Keratinocyte (primary cell): ENCODE data around the gene RNF151. TPM values are rescaled to one million over a fixed set of nuclear protein-coding genes. Genes with fewer than 3 reads are reported as not detected.

Experiments
- DNase-seq: peaks from one replicate; pipeline ENCODE4 v3.0.0-alpha.2; 2011; ENCODE audit warnings: low read depth, missing footprints, low spot score
- FAIRE-seq: peaks from 2 replicates; lab custom pipeline; 2011; peaks lifted over from hg19 to GRCh38; lab: Jason Lieb, UNC
- H2AFZ ChIP-seq: 2 replicates; pipeline ENCODE4 v1.6.0; 2012; ENCODE audit warnings: low read length, control low read depth, inconsistent platforms; ENCODE audit not compliant: control insufficient read depth
- H3K27ac ChIP-seq: 2 replicates; pipeline ENCODE4 v1.5.1; 2011; ENCODE audit warnings: low read length; ENCODE audit not compliant: control insufficient read depth, insufficient read depth
- H3K27me3 ChIP-seq: 3 replicates; pipeline ENCODE4 v1.6.0; 2011; ENCODE audit warnings: low read length; ENCODE audit not compliant: control insufficient read depth, insufficient read depth; ENCODE audit errors: extremely low read depth
- H3K36me3 ChIP-seq, 2 experiments: 2 replicates in 1 of 2; 3 replicates in 1 of 2; pipeline ENCODE4 v1.5.1; 2011; ENCODE audit warnings: low read length in 2 of 2, mild to moderate bottlenecking in 1 of 2; ENCODE audit not compliant: control insufficient read depth in 2 of 2, insufficient read depth in 2 of 2; ENCODE audit errors: extremely low read depth in 1 of 2
- H3K4me1 ChIP-seq: 3 replicates; pipeline ENCODE4 v1.5.1; 2011; ENCODE audit warnings: low read length; ENCODE audit not compliant: control insufficient read depth, insufficient read depth; ENCODE audit errors: extremely low read depth
- H3K4me2 ChIP-seq: 3 replicates; pipeline ENCODE4 v1.6.0; 2011; ENCODE audit warnings: low read depth, low read length; ENCODE audit not compliant: control insufficient read depth, insufficient read depth; ENCODE audit errors: extremely low read depth
- H3K4me3 ChIP-seq, 3 experiments: fragments of 200-600 bp in 1 of 3; sonication (generic) in 1 of 3; 2 replicates in 2 of 3; 3 replicates in 1 of 3; pipeline ENCODE4 v1.5.1; 2011 to 2016; ENCODE audit warnings: low read length in 3 of 3, mild to moderate bottlenecking in 3 of 3, control low read depth in 2 of 3, inconsistent platforms in 1 of 3, low read depth in 1 of 3, mixed read lengths in 1 of 3, mixed run types in 1 of 3, moderate library complexity in 1 of 3; ENCODE audit not compliant: control insufficient read depth in 2 of 3, insufficient read depth in 2 of 3; ENCODE audit errors: extremely low read depth in 1 of 3
- H3K79me2 ChIP-seq: 2 replicates; pipeline ENCODE4 v1.6.0; 2012; ENCODE audit warnings: low read length; ENCODE audit not compliant: control insufficient read depth, insufficient read depth
- H3K9ac ChIP-seq: 3 replicates; pipeline ENCODE4 v1.6.0; 2011; ENCODE audit warnings: low read length; ENCODE audit not compliant: control insufficient read depth, insufficient read depth; ENCODE audit errors: extremely low read depth
- H3K9me1 ChIP-seq: 3 replicates; pipeline ENCODE4 v1.6.0; 2011; ENCODE audit warnings: low read length; ENCODE audit not compliant: control insufficient read depth, insufficient read depth; ENCODE audit errors: extremely low read depth
- H3K9me3 ChIP-seq: 2 replicates; pipeline ENCODE4 v1.5.1; 2012; ENCODE audit warnings: low read depth, low read length; ENCODE audit not compliant: control insufficient read depth
- H4K20me1 ChIP-seq: 3 replicates; pipeline ENCODE4 v1.6.0; 2011; ENCODE audit warnings: low read length; ENCODE audit not compliant: control insufficient read depth, insufficient read depth; ENCODE audit errors: extremely low read depth
- EZH2 ChIP-seq: IDR thresholded peaks from one replicate; pipeline ENCODE4 v1.6.1; 2012; ENCODE audit warnings: inconsistent platforms, mild to moderate bottlenecking, low read length, moderate library complexity
- dilution Hi-C: fragments of 300-500 bp; cut with MboI; formaldehyde crosslinking; loops from one replicate; pipeline ENCODE4 v1.7.0; 2020; ENCODE audit warnings: low sequenced_read_pairs; ENCODE audit not compliant: extremely low pct_ligation_motif_present
- polyA plus RNA-seq, 5 experiments: library from polyadenylated mRNA; depleted of rRNA in 3 of 5; stranded (reverse) in 3 of 5; stranded (forward) in 1 of 5; unstranded in 1 of 5; fragments of >200 nt; gene quantifications; 1 replicate in 1 of 5; 2 replicates in 3 of 5; 3 replicates in 1 of 5; pipeline versions ENCODE4 v1.2.1 to v1.2.3, GENCODE V29; 2011 to 2012; ENCODE audit warnings: missing spikeins in 2 of 5, low read depth in 1 of 5, low replicate concordance in 1 of 5
- TF ChIP-seq, protein P1 (sequence below), 3 experiments: IDR thresholded peaks in 1 of 3; conservative IDR thresholded peaks in 1 of 3; optimal IDR thresholded peaks in 1 of 3; 2 replicates in 2 of 3; 3 replicates in 1 of 3; pipeline versions ENCODE3 to v1.5.1; 2011; ENCODE audit warnings: low read length in 3 of 3, mild to moderate bottlenecking in 3 of 3, moderate library complexity in 2 of 3, control low read depth in 1 of 3, inconsistent platforms in 1 of 3; ENCODE audit not compliant: insufficient read depth in 2 of 3; ENCODE audit errors: extremely low read depth in 1 of 3

The RNF151 gene
- polyA plus RNA-seq, 1 donor (not counting 4 experiments of a cell fraction or from before 2014, with no cell fraction given), result not detected

DNA sequence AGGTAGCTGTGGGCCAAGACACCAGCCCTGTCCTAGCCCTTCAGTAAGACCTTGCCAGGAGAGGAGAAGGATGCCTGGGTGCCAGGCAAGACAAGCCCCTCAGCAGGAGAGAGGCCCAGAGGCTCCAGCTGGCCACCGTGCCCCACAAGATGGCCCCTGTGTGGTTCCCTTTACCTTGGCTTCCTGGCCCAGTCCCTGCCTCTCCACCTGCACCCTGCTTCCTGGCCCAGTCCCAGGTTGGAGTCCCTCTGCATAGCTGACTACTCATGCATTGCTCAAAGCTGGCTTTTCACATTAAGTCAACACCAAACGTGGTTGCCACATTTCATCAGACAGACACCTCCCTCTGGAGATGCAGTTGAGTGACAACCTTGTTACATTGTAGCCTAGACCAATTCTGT, 27.1 kb downstream of the RNF151 start:
- peaks cover 25% of the 10 kb centered on the region for H3K4me1 ChIP-seq
- TF ChIP-seq EZH2, result no peak
- TF ChIP-seq, protein P1, sequence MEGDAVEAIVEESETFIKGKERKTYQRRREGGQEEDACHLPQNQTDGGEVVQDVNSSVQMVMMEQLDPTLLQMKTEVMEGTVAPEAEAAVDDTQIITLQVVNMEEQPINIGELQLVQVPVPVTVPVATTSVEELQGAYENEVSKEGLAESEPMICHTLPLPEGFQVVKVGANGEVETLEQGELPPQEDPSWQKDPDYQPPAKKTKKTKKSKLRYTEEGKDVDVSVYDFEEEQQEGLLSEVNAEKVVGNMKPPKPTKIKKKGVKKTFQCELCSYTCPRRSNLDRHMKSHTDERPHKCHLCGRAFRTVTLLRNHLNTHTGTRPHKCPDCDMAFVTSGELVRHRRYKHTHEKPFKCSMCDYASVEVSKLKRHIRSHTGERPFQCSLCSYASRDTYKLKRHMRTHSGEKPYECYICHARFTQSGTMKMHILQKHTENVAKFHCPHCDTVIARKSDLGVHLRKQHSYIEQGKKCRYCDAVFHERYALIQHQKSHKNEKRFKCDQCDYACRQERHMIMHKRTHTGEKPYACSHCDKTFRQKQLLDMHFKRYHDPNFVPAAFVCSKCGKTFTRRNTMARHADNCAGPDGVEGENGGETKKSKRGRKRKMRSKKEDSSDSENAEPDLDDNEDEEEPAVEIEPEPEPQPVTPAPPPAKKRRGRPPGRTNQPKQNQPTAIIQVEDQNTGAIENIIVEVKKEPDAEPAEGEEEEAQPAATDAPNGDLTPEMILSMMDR (optimal IDR thresholded peaks at IDR 0.05 in 1 of 3, IDR thresholded peaks at IDR 0.05 in 1 of 3, conservative IDR thresholded peaks at IDR 0.05 in 1 of 3; ENCODE audit: extremely low read depth in 1 of 3, insufficient read depth in 2 of 3, low read length in 3 of 3), result no peak
- H4K20me1 ChIP-seq, result peaks cover 3% of the 10 kb centered on the region
- H3K9me1 ChIP-seq, result no peaks in the 10 kb centered on the region
- peaks cover 26% of the 10 kb centered on the region for H3K27me3 ChIP-seq
- H3K79me2 ChIP-seq, result no peaks in the 10 kb centered on the region
- peak; percentile 34 for FAIRE-seq
- no peak overlapping the region for H3K4me3 ChIP-seq
- peaks cover 13 to 20% of the 10 kb centered on the region in 2 experiments for H3K36me3 ChIP-seq
- DNase-seq, result no peak
- no peaks in the 10 kb centered on the region for H3K9me3 ChIP-seq
- H3K9ac ChIP-seq, result no peak overlapping the region
- dilution Hi-C loops, result no loop called here
- H3K27ac ChIP-seq, result no peak overlapping the region
- no peak overlapping the region for H2AFZ ChIP-seq
- no peak overlapping the region for H3K4me2 ChIP-seq

DNA sequence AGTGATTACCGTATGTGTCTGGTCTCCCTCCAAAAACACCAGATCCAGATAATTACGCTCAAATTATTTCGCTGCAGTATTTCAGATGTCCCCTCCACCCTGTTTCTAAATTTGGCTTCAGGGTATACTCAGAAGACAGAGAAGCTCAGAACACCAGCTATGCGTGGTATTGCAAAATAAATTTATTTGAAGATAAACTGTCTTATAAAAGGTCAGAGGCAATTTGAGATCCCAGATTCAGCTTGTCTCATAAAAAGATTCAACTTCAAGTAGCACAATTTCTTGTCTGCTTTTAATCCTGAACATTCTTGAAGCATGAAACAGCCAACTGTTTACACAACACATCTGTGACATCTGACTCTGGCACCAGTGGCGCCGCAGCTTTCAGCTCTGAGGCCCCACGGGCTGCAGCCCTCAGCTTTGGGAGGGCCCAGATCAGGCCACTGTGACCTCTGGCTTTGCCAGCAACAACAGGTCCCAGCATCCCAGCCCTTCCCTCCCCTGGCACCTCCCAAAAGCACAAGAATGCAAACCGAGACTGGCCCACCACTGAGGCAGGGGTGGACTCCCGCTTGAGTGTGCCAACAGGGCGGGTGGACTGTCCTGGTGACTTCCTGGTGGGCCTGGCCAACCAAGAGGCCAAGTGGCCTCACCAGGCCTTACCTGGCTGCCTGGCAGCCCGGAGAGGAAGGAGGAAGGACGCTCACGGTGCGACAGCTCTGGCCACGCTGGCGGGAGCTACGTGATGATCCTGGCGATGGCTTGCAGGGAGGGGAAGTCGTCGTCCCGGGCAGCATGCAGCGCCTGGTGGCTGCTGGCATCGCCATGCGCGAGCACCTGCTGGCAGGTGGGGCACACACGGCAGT, 31.1 kb downstream of the RNF151 start:
- peaks cover 4% of the 10 kb centered on the region for H3K4me1 ChIP-seq
- FAIRE-seq (no peak), DNase-seq (no peak)
- H3K27ac ChIP-seq, result no peak overlapping the region
- no peak overlapping the region for H2AFZ ChIP-seq
- H3K79me2 ChIP-seq, result peaks cover 12% of the 10 kb centered on the region
- peaks cover 12% of the 10 kb centered on the region for H4K20me1 ChIP-seq
- H3K9me1 ChIP-seq, result no peaks in the 10 kb centered on the region
- no peaks in the 10 kb centered on the region for H3K27me3 ChIP-seq
- dilution Hi-C loops, result no loop called here
- no peaks in the 10 kb centered on the region for H3K9me3 ChIP-seq
- no peak overlapping the region for H3K9ac ChIP-seq
- H3K4me2 ChIP-seq, result no peak overlapping the region
- TF ChIP-seq, protein P1 (optimal IDR thresholded peaks at IDR 0.05 in 1 of 3, IDR thresholded peaks at IDR 0.05 in 1 of 3, conservative IDR thresholded peaks at IDR 0.05 in 1 of 3; ENCODE audit: extremely low read depth in 1 of 3, insufficient read depth in 2 of 3, low read length in 3 of 3), result no peak
- TF ChIP-seq EZH2, result no peak
- H3K4me3 ChIP-seq, result no peak overlapping the region
- H3K36me3 ChIP-seq, result peaks cover 40 to 42% of the 10 kb centered on the region in 2 experiments
